ENCODE results near the gene IDS. TPM values are rescaled to one million over a fixed set of nuclear protein-coding genes. Genes with fewer than 3 reads are reported as not detected.

Gene IDS
- total RNA-seq, 2 donors from 2014 or later: 35.4 to 77.8 TPM

- DNase-seq (ENCODE audit: low spot score in 2 of 2): no peak
- no peak overlapping the region for H3K27ac Mint-ChIP-seq
- H3K9me3 Mint-ChIP-seq: no peaks in the 10 kb centered on the region
- ATAC-seq: no peak
- no peaks in the 10 kb centered on the region for H3K36me3 Mint-ChIP-seq
These were observed 49.2 kb downstream of the IDS start for GRCh38 chrX:149455934-149456333.

- Mint-ChIP-seq H3K27ac (no peak overlapping the region), H3K9me3 (peaks cover 3 to 4% of the 10 kb centered on the region in 2 donors), H3K36me3 (no peaks in the 10 kb centered on the region)
- ATAC-seq (no peak), DNase-seq (ENCODE audit: low spot score in 2 of 2) (no peak)
These were observed 50.9 kb downstream of the IDS start for GRCh38 chrX:149453906-149454822.

GRCh38 chrX:149453030-149453429 lies 52.1 kb downstream of the IDS start:
- DNase-seq (ENCODE audit: low spot score in 2 of 2): no peak
- H3K27ac Mint-ChIP-seq: no peak overlapping the region
- no peak for ATAC-seq
- H3K36me3 Mint-ChIP-seq: no peaks in the 10 kb centered on the region
- peaks cover 3 to 4% of the 10 kb centered on the region in 2 donors for H3K9me3 Mint-ChIP-seq

GRCh38 chrX:149433451-149433850 lies 71.7 kb downstream of the IDS start:
- no peaks in the 10 kb centered on the region for H3K36me3 Mint-ChIP-seq
- no peak overlapping the region for H3K27ac Mint-ChIP-seq
- no peak for DNase-seq (ENCODE audit: low spot score in 2 of 2)
- no peaks in the 10 kb centered on the region for H3K9me3 Mint-ChIP-seq
- no peak for ATAC-seq

GRCh38 chrX:149433051-149433450 lies 72.1 kb downstream of the IDS start:
- Mint-ChIP-seq H3K36me3 (no peaks in the 10 kb centered on the region), H3K9me3 (no peaks in the 10 kb centered on the region), H3K27ac (no peak overlapping the region)
- ATAC-seq (no peak), DNase-seq (ENCODE audit: low spot score in 2 of 2) (no peak)

Other genes starting within 250 kb of the IDS start
- gene EOLA1, start 35.7 kb upstream of the IDS start, total RNA-seq: 10 to 100 TPM; 13.6 to 50.9 TPM
- not detected for gene HSFX3, start 44.6 kb upstream of the IDS start, total RNA-seq
- not detected for gene MAGEA9B, start 82.2 kb upstream of the IDS start, total RNA-seq
- gene HSFX2, start 90.0 kb upstream of the IDS start, total RNA-seq: not detected
- gene TMEM185A, start 126.5 kb upstream of the IDS start, total RNA-seq: 10 to 100 TPM in 1 of 2 donors, 1 to 10 TPM in 1; 9.0 to 21.5 TPM
- not detected for gene MAGEA11, start 206.8 kb upstream of the IDS start, total RNA-seq

Measured in activated naive CD4-positive, alpha-beta T cell treated with anti-CD3 and anti-CD28 coated beads, Interleukin-2, amount 50 U/mL, for 72 hours (primary cell).